Smooth muscle cell (in vitro differentiated cells): Measurements from ENCODE around the gene DDAH2. TPM values are rescaled to one million over a fixed set of nuclear protein-coding genes. Genes with fewer than 3 reads are reported as not detected.

Experiments
- DNase-seq: peaks from one replicate; lab custom pipeline; 2025; ENCODE audit not compliant: unreplicated experiment; lab: John Stamatoyannopoulos, UW
- H2AFZ ChIP-seq: fragments of 200-600 bp; sonication (generic); 2 replicates; pipeline ENCODE4 v1.6.0; 2016; ENCODE audit warnings: antibody characterized with exemption, low read depth, mild to moderate bottlenecking
- H3F3A ChIP-seq: fragments of 200-600 bp; sonication (generic); 2 replicates; pipeline ENCODE4 v1.6.0; 2017; ENCODE audit warnings: antibody characterized with exemption, low read depth
- H3K27ac ChIP-seq: fragments of 200-600 bp; sonication (generic); 2 replicates; pipeline ENCODE4 v1.5.1; 2016; ENCODE audit warnings: low read depth, mild to moderate bottlenecking
- H3K27me3 ChIP-seq: fragments of 200-600 bp; sonication (generic); 2 replicates; pipeline ENCODE4 v1.6.1; 2016; ENCODE audit warnings: low read depth, mild to moderate bottlenecking
- H3K36me3 ChIP-seq: fragments of 200-600 bp; sonication (generic); 2 replicates; pipeline ENCODE4 v1.5.1; 2016; ENCODE audit warnings: low read depth
- H3K4me1 ChIP-seq: fragments of 200-600 bp; sonication (generic); 2 replicates; pipeline ENCODE4 v1.5.1; 2016; ENCODE audit warnings: low read depth
- H3K4me2 ChIP-seq: fragments of 200-600 bp; sonication (generic); 2 replicates; pipeline ENCODE4 v1.6.0; 2016; ENCODE audit warnings: mild to moderate bottlenecking
- H3K4me3 ChIP-seq: fragments of 200-600 bp; sonication (generic); 2 replicates; pipeline ENCODE4 v1.5.1; 2016; ENCODE audit warnings: mild to moderate bottlenecking
- H3K79me2 ChIP-seq: fragments of 200-600 bp; sonication (generic); 2 replicates; pipeline ENCODE4 v1.6.0; 2016; ENCODE audit warnings: low read depth, mild to moderate bottlenecking
- H3K9ac ChIP-seq: fragments of 200-600 bp; sonication (generic); 2 replicates; pipeline ENCODE4 v1.6.0; 2016; ENCODE audit warnings: low read depth
- H3K9me3 ChIP-seq: fragments of 200-600 bp; sonication (generic); replicated peaks from 2 replicates; pipeline ENCODE4 v1.5.1; 2016; ENCODE audit warnings: low read depth
- H4K20me1 ChIP-seq: fragments of 200-600 bp; sonication (generic); 2 replicates; pipeline ENCODE4 v1.6.0; 2016; ENCODE audit warnings: low read depth
- CTCF ChIP-seq: fragments of 200-600 bp; sonication (generic); IDR thresholded peaks from 2 replicates; pipeline ENCODE4 v1.5.1; 2017; ENCODE audit warnings: borderline replicate concordance, mild to moderate bottlenecking, antibody characterized with exemption; ENCODE audit not compliant: insufficient read depth, poor library complexity, severe bottlenecking
- WGBS: methylation state at CpG from one replicate; pipeline ENCODE4 v1.1.7; 2016; ENCODE audit warnings: low lambda C conversion rate; 5-methylcytosine and 5-hydroxymethylcytosine counted together
- polyA plus RNA-seq: library from polyadenylated mRNA; unstranded; fragments of >200 nt; fragmentation: Nextera tagmentation; extraction: Ambion mirVana; gene quantifications from 2 replicates; pipeline ENCODE4 v1.2.1, GENCODE V29; 2016
- total RNA-seq: library from RNA; depleted of rRNA; stranded (reverse); fragments of >200 nt; gene quantifications from 2 replicates; pipeline ENCODE4 v1.2.3, GENCODE V29; 2014

Gene DDAH2
- total and polyA plus RNA-seq, 2 experiments from 2014 or later = 104 to 134 TPM

- Histone ChIP-seq H3F3A (no peaks in the 10 kb centered on the region), H3K27ac (no peak overlapping the region), H3K9me3 (no peaks in the 10 kb centered on the region), H3K79me2 (no peaks in the 10 kb centered on the region), H3K4me2 (no peak overlapping the region), H2AFZ (no peak overlapping the region), H3K4me1 (peaks cover 20% of the 10 kb centered on the region), H3K4me3 (no peak overlapping the region), H3K27me3 (no peaks in the 10 kb centered on the region), H3K36me3 (no peaks in the 10 kb centered on the region), H4K20me1 (no peaks in the 10 kb centered on the region), H3K9ac (no peak overlapping the region)
- DNase-seq = no peak
- WGBS = 92% methylated on average over 1 of the region's 1 CpG
- no peak for TF ChIP-seq CTCF
Observed at GRCh38 chr6:31744422-31744821, 15.3 kb upstream of the DDAH2 start.

DNA sequence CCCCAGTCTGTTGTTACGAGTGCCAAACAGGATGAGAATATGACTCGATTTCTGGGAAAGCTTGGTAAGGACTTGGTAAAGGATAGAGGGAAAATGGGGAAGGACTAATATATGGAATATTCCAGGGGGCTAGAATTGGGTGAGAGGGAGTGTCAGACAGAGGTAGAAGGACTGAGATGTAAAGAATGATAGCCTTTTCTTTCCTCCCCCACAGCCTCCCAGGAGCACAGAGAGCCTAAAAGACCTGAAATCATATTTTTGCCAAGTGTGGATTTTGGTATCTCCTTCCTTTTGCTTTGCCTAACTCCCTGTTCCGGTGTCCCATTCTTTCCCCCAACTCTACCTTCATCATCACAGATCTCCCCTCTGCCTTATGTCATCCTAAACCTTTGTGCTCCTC is 13.8 kb upstream of the DDAH2 start:
- H3K36me3 ChIP-seq = no peaks in the 10 kb centered on the region
- no peaks in the 10 kb centered on the region for H3K9me3 ChIP-seq
- H3K27ac ChIP-seq = no peak overlapping the region
- H3K4me2 ChIP-seq = no peak overlapping the region
- H2AFZ ChIP-seq = no peak overlapping the region
- H3F3A ChIP-seq = peaks cover 7% of the 10 kb centered on the region
- no peak overlapping the region for H3K9ac ChIP-seq
- H3K4me3 ChIP-seq = no peak overlapping the region
- H3K79me2 ChIP-seq = no peaks in the 10 kb centered on the region
- no peaks in the 10 kb centered on the region for H3K27me3 ChIP-seq
- DNase-seq = no peak
- no peak for TF ChIP-seq CTCF
- no peaks in the 10 kb centered on the region for H4K20me1 ChIP-seq
- H3K4me1 ChIP-seq = peaks cover 34% of the 10 kb centered on the region
- WGBS = 93% methylated on average over 3 of the region's 3 CpGs

GRCh38 chr6:31741815-31742214 is 12.7 kb upstream of the DDAH2 start:
- no peak for DNase-seq
- no peaks in the 10 kb centered on the region for H3K27me3 ChIP-seq
- peaks cover 2% of the 10 kb centered on the region for H3K79me2 ChIP-seq
- H4K20me1 ChIP-seq = no peaks in the 10 kb centered on the region
- H3K4me1 ChIP-seq = peaks cover 44% of the 10 kb centered on the region
- no peak overlapping the region for H3K4me2 ChIP-seq
- no peaks in the 10 kb centered on the region for H3K36me3 ChIP-seq
- H2AFZ ChIP-seq = no peak overlapping the region
- H3K9me3 ChIP-seq = no peaks in the 10 kb centered on the region
- WGBS = 95% methylated on average over 2 of the region's 2 CpGs
- H3K4me3 ChIP-seq = no peak overlapping the region
- no peak for TF ChIP-seq CTCF
- no peak overlapping the region for H3K9ac ChIP-seq
- H3F3A ChIP-seq = peaks cover 10% of the 10 kb centered on the region
- no peak overlapping the region for H3K27ac ChIP-seq

DNA sequence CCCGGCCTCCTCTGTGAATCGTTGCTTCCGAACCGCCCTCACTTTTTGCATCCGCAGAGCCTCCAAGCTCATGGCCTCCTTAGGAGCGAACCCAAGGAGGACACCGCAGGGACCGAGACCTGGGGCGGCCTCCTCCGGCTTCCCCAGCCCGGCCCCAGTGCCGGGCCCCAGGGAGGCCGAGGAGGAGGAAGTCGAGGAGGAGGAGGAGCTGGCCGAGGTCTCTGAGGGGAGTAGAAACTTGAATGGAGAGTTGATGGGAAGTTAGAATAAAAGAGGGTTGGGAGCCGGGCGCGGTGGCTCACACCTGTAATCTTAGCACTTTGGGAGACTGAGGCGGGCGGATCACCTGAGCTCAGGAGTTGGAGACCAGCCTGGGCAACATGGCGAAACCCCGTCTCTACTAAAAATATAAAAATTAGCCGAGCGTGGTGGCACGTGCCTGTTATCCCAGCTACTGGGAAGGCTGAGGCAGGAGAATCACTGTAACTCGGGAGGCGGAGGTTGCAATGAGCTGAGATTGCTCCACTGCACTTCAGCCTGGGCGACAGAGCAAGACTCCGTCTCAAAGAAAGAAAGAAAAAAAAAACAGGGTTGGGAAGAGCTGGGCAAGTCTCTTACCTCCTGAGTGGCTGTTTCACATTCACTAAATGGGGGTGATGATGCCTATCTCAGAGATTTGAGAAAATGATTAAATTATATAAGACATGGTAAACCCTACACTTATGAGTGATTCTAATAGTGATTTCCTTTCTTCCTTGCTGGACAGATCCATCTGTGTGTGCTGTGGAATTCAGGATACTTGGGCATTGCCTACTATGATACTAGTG is 11.5 kb upstream of the DDAH2 start:
- H3F3A ChIP-seq = peaks cover 18% of the 10 kb centered on the region
- H3K4me2 ChIP-seq = peak overlapping the region; percentile 96
- peak overlapping the region; percentile 38 for H3K27ac ChIP-seq
- peak overlapping the region; percentile 63 for H2AFZ ChIP-seq
- no peaks in the 10 kb centered on the region for H3K9me3 ChIP-seq
- WGBS = 38% methylated on average over 29 of the region's 29 CpGs
- H3K4me3 ChIP-seq = peak overlapping the region; percentile 63
- no peak for DNase-seq
- H3K79me2 ChIP-seq = peaks cover 14% of the 10 kb centered on the region
- peak overlapping the region; percentile 41 for H3K9ac ChIP-seq
- no peaks in the 10 kb centered on the region for H4K20me1 ChIP-seq
- peaks cover 49% of the 10 kb centered on the region for H3K4me1 ChIP-seq
- no peaks in the 10 kb centered on the region for H3K36me3 ChIP-seq
- H3K27me3 ChIP-seq = no peaks in the 10 kb centered on the region
- no peak for TF ChIP-seq CTCF
